WTC11 (cell line): Measurements from ENCODE around the gene FCHSD2.

Experiments
- CBFB ChIP-seq: sonication (generic); formaldehyde crosslinking; IDR thresholded peaks from 2 replicates; pipeline ENCODE4 v1.8.1; 2022; ENCODE audit warnings: mild to moderate bottlenecking, low read depth, missing genetic modification reagents
- GABPB1 ChIP-seq: sonication (generic); formaldehyde crosslinking; IDR thresholded peaks from 2 replicates; pipeline ENCODE4 v1.8.1; 2023; ENCODE audit warnings: mild to moderate bottlenecking, missing genetic modification reagents
- IRF2 ChIP-seq: sonication (generic); formaldehyde crosslinking; IDR thresholded peaks from 2 replicates; pipeline ENCODE4 v1.8.0; 2022; ENCODE audit warnings: low read depth, missing genetic modification reagents, borderline replicate concordance
- JUN ChIP-seq: sonication (generic); formaldehyde crosslinking; IDR thresholded peaks from 2 replicates; pipeline ENCODE4 v1.8.0; 2023; ENCODE audit warnings: mild to moderate bottlenecking, missing genetic modification reagents
- SMAD3 ChIP-seq: sonication (generic); formaldehyde crosslinking; IDR thresholded peaks from 2 replicates; pipeline ENCODE4 v1.8.0; 2022; ENCODE audit warnings: missing genetic modification reagents, mild to moderate bottlenecking, borderline replicate concordance
- SP1 ChIP-seq: sonication (generic); formaldehyde crosslinking; conservative IDR thresholded peaks from 2 replicates; pipeline ENCODE4 v1.8.1; 2022; ENCODE audit warnings: missing genetic modification reagents
- TF ChIP-seq, protein P1 (sequence below): sonication (generic); formaldehyde crosslinking; IDR thresholded peaks from 2 replicates; pipeline ENCODE4 v1.8.1; 2022; ENCODE audit warnings: low read depth, missing genetic modification reagents, borderline replicate concordance
- TF ChIP-seq, protein P2 (sequence below): sonication (generic); formaldehyde crosslinking; conservative IDR thresholded peaks from 2 replicates; pipeline ENCODE4 v1.8.1; 2022; ENCODE audit warnings: mild to moderate bottlenecking, missing genetic modification reagents
- TF ChIP-seq, protein P3 (sequence below): fragments of 200-600 bp; IDR thresholded peaks from 2 replicates; pipeline ENCODE4 v1.8.0; 2022; ENCODE audit warnings: antibody characterized with exemption
- TF ChIP-seq, protein P4 (sequence below): sonication (generic); formaldehyde crosslinking; IDR thresholded peaks from 2 replicates; pipeline ENCODE4 v1.8.0; 2022; ENCODE audit warnings: mild to moderate bottlenecking, missing genetic modification reagents
- TF ChIP-seq, protein P5 (sequence below): sonication (generic); formaldehyde crosslinking; conservative IDR thresholded peaks from 2 replicates; pipeline ENCODE4 v1.8.1; 2023; ENCODE audit warnings: mild to moderate bottlenecking, low read depth, missing genetic modification reagents, moderate library complexity

DNA sequence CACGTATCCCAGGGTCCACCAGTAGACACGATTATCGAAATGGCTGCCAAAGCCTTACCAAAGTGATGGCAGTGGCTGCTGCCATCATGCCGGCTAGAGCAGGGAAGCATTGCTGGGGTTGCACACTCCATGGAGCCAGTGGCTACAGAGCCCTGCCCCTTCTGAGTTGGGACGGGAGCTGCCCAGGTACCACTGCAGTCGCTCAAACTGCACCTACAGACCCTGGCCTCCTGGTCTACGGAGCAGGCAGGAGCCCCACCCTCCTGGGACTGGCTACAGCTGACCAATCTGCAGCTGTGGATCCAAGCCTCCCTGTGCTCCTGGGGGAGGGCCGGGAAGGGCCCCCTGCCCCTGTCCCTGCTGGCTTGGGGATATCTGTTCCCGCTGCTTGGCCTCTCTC is 216.5 kb downstream of the FCHSD2 start:
- TF ChIP-seq, protein P1, sequence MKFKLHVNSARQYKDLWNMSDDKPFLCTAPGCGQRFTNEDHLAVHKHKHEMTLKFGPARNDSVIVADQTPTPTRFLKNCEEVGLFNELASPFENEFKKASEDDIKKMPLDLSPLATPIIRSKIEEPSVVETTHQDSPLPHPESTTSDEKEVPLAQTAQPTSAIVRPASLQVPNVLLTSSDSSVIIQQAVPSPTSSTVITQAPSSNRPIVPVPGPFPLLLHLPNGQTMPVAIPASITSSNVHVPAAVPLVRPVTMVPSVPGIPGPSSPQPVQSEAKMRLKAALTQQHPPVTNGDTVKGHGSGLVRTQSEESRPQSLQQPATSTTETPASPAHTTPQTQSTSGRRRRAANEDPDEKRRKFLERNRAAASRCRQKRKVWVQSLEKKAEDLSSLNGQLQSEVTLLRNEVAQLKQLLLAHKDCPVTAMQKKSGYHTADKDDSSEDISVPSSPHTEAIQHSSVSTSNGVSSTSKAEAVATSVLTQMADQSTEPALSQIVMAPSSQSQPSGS (CRISPR knock-in tag) = no peak
- TF ChIP-seq JUN (CRISPR knock-in tag) = no peak
- TF ChIP-seq, protein P2, sequence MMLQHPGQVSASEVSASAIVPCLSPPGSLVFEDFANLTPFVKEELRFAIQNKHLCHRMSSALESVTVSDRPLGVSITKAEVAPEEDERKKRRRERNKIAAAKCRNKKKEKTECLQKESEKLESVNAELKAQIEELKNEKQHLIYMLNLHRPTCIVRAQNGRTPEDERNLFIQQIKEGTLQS (CRISPR knock-in tag) = no peak
- no peak for TF ChIP-seq GABPB1 (CRISPR knock-in tag)
- TF ChIP-seq, protein P3, sequence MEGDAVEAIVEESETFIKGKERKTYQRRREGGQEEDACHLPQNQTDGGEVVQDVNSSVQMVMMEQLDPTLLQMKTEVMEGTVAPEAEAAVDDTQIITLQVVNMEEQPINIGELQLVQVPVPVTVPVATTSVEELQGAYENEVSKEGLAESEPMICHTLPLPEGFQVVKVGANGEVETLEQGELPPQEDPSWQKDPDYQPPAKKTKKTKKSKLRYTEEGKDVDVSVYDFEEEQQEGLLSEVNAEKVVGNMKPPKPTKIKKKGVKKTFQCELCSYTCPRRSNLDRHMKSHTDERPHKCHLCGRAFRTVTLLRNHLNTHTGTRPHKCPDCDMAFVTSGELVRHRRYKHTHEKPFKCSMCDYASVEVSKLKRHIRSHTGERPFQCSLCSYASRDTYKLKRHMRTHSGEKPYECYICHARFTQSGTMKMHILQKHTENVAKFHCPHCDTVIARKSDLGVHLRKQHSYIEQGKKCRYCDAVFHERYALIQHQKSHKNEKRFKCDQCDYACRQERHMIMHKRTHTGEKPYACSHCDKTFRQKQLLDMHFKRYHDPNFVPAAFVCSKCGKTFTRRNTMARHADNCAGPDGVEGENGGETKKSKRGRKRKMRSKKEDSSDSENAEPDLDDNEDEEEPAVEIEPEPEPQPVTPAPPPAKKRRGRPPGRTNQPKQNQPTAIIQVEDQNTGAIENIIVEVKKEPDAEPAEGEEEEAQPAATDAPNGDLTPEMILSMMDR = no peak
- TF ChIP-seq, protein P4, sequence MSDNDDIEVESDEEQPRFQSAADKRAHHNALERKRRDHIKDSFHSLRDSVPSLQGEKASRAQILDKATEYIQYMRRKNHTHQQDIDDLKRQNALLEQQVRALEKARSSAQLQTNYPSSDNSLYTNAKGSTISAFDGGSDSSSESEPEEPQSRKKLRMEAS (CRISPR knock-in tag) = no peak
- no peak for TF ChIP-seq CBFB (CRISPR knock-in tag)
- no peak for TF ChIP-seq SP1 (CRISPR knock-in tag)
- TF ChIP-seq SMAD3 (CRISPR knock-in tag) = no peak
- no peak for TF ChIP-seq IRF2
- TF ChIP-seq, protein P5, sequence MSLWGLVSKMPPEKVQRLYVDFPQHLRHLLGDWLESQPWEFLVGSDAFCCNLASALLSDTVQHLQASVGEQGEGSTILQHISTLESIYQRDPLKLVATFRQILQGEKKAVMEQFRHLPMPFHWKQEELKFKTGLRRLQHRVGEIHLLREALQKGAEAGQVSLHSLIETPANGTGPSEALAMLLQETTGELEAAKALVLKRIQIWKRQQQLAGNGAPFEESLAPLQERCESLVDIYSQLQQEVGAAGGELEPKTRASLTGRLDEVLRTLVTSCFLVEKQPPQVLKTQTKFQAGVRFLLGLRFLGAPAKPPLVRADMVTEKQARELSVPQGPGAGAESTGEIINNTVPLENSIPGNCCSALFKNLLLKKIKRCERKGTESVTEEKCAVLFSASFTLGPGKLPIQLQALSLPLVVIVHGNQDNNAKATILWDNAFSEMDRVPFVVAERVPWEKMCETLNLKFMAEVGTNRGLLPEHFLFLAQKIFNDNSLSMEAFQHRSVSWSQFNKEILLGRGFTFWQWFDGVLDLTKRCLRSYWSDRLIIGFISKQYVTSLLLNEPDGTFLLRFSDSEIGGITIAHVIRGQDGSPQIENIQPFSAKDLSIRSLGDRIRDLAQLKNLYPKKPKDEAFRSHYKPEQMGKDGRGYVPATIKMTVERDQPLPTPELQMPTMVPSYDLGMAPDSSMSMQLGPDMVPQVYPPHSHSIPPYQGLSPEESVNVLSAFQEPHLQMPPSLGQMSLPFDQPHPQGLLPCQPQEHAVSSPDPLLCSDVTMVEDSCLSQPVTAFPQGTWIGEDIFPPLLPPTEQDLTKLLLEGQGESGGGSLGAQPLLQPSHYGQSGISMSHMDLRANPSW (CRISPR knock-in tag) = no peak
